Stimulated activated naive CD8-positive, alpha-beta T cell treated with anti-CD3 and anti-CD28 coated beads, Interleukin-15, amount 100 ng/mL, for 72 hours (primary cell): ENCODE data around the gene JMJD1C.

Experiments used
- ATAC-seq: fragments of 150-1000 bp; cut with Tn5 transposase; 2 replicates; pipeline ENCODE4 v1.10.0; 2021; ENCODE audit warnings: mild to moderate bottlenecking, moderate library complexity
- DNase-seq, 2 donors: peaks; one replicate each; pipeline ENCODE4 v3.0.0; 2021 to 2022
- H3K27ac Mint-ChIP-seq, 2 donors: one replicate each; pipeline ENCODE4 v1.8.0; 2022; ENCODE audit warnings: mild to moderate bottlenecking in 2 of 2, mixed read lengths in 2 of 2, moderate library complexity in 2 of 2
- H3K27me3 Mint-ChIP-seq: one replicate; pipeline ENCODE4 v1.8.0; 2022; ENCODE audit warnings: mixed read lengths
- H3K4me1 Mint-ChIP-seq: one replicate; pipeline ENCODE4 v1.8.0; 2022; ENCODE audit warnings: mild to moderate bottlenecking, mixed read lengths
- H3K4me3 Mint-ChIP-seq, 2 donors: one replicate each; pipeline ENCODE4 v1.8.0; 2022; ENCODE audit warnings: mild to moderate bottlenecking in 2 of 2, mixed read lengths in 2 of 2, moderate library complexity in 1 of 2
- H3K9me3 Mint-ChIP-seq, 2 donors: one replicate each; pipeline ENCODE4 v1.8.0; 2022; ENCODE audit warnings: mixed read lengths in 2 of 2

Gene JMJD1C

GRCh38 chr10:63376560-63377304 is 89.0 kb downstream of the JMJD1C start:
- DNase-seq = no peak
- no peaks in the 10 kb centered on the region for H3K27me3 Mint-ChIP-seq
- no peak overlapping the region for H3K4me3 Mint-ChIP-seq
- H3K27ac Mint-ChIP-seq = no peak overlapping the region
- ATAC-seq = no peak
- peaks cover 20% of the 10 kb centered on the region for H3K4me1 Mint-ChIP-seq
- H3K9me3 Mint-ChIP-seq = no peaks in the 10 kb centered on the region

DNA sequence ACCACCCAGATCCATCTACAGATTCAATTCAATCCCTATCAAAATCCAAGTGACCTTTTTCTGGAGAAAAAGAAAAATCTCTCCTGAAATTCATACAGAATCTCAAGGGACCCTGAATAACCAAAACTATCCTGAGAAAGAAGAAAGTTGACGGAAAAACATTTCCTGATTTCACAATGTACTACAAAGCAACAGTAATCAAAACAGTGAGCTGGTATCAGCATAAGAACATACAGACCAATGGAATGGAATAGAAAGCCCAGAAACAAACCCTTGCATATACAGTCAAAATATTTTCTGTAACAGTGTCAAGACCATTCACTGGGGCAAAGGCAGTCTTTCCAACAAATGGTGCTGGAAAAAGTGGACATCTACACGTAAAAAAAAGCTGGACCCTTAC is 89.9 kb downstream of the JMJD1C start:
- DNase-seq = no peak
- H3K27ac Mint-ChIP-seq = no peak overlapping the region
- peaks cover 20% of the 10 kb centered on the region for H3K4me1 Mint-ChIP-seq
- no peak for ATAC-seq
- H3K4me3 Mint-ChIP-seq = no peak overlapping the region
- H3K9me3 Mint-ChIP-seq = no peaks in the 10 kb centered on the region
- no peaks in the 10 kb centered on the region for H3K27me3 Mint-ChIP-seq

- H3K4me1 Mint-ChIP-seq = peaks cover 20% of the 10 kb centered on the region
- ATAC-seq (no peak), DNase-seq (no peak)
- H3K4me3 Mint-ChIP-seq = no peak overlapping the region
- no peak overlapping the region for H3K27ac Mint-ChIP-seq
- no peaks in the 10 kb centered on the region for H3K27me3 Mint-ChIP-seq
- H3K9me3 Mint-ChIP-seq = no peaks in the 10 kb centered on the region
Measured at GRCh38 chr10:63375458-63375857, 90.3 kb downstream of the JMJD1C start.

DNA sequence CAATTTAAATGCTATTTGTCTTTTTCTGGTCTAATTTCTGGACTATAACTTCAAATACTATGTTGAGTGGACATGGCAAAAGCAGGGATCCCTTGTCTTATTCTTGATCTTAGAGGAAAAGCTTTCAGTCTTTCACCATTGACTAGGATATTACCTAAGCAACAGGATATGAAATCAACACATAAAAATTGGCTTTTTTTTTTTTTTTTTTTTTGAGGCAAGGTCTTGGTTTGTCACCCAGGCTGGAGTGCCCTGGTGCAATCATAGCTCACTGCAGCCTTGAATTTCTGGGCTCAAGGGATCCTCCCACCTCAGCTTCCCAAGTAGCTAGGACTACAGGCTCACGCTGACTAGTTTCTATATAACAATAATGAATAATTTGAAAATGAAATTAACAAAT is 90.8 kb downstream of the JMJD1C start:
- no peak for DNase-seq
- no peak for ATAC-seq
- no peak overlapping the region for H3K27ac Mint-ChIP-seq
- no peak overlapping the region for H3K4me3 Mint-ChIP-seq
- no peaks in the 10 kb centered on the region for H3K27me3 Mint-ChIP-seq
- peaks cover 20% of the 10 kb centered on the region for H3K4me1 Mint-ChIP-seq
- H3K9me3 Mint-ChIP-seq = no peaks in the 10 kb centered on the region

- Mint-ChIP-seq H3K27ac (no peak overlapping the region), H3K9me3 (no peaks in the 10 kb centered on the region), H3K4me1 (peaks cover 20% of the 10 kb centered on the region), H3K27me3 (no peaks in the 10 kb centered on the region), H3K4me3 (no peak overlapping the region)
- ATAC-seq (no peak), DNase-seq (no peak)
Measured at GRCh38 chr10:63373176-63373575, 92.6 kb downstream of the JMJD1C start.

- DNase-seq = no peak
- no peak overlapping the region for H3K4me3 Mint-ChIP-seq
- no peak for ATAC-seq
- H3K27me3 Mint-ChIP-seq = no peaks in the 10 kb centered on the region
- H3K4me1 Mint-ChIP-seq = no peaks in the 10 kb centered on the region
- H3K9me3 Mint-ChIP-seq = no peaks in the 10 kb centered on the region
- H3K27ac Mint-ChIP-seq = no peak overlapping the region
Measured at GRCh38 chr10:63369711-63370110, 96.1 kb downstream of the JMJD1C start.

GRCh38 chr10:63368365-63368764 is 97.4 kb downstream of the JMJD1C start:
- Mint-ChIP-seq H3K4me3 (no peak overlapping the region), H3K27me3 (no peaks in the 10 kb centered on the region)

GRCh38 chr10:63366933-63367332 is 98.8 kb downstream of the JMJD1C start:
- Mint-ChIP-seq H3K27ac (no peak overlapping the region), H3K4me1 (no peaks in the 10 kb centered on the region), H3K4me3 (no peak overlapping the region), H3K9me3 (no peaks in the 10 kb centered on the region), H3K27me3 (no peaks in the 10 kb centered on the region)
- DNase-seq (no peak), ATAC-seq (no peak)

More at GRCh38 chr10:63368365-63368764, 97.4 kb downstream of the JMJD1C start:
- Mint-ChIP-seq H3K9me3 (no peaks in the 10 kb centered on the region), H3K4me1 (no peaks in the 10 kb centered on the region), H3K27ac (no peak overlapping the region)
- DNase-seq (no peak), ATAC-seq (no peak)

DNA sequence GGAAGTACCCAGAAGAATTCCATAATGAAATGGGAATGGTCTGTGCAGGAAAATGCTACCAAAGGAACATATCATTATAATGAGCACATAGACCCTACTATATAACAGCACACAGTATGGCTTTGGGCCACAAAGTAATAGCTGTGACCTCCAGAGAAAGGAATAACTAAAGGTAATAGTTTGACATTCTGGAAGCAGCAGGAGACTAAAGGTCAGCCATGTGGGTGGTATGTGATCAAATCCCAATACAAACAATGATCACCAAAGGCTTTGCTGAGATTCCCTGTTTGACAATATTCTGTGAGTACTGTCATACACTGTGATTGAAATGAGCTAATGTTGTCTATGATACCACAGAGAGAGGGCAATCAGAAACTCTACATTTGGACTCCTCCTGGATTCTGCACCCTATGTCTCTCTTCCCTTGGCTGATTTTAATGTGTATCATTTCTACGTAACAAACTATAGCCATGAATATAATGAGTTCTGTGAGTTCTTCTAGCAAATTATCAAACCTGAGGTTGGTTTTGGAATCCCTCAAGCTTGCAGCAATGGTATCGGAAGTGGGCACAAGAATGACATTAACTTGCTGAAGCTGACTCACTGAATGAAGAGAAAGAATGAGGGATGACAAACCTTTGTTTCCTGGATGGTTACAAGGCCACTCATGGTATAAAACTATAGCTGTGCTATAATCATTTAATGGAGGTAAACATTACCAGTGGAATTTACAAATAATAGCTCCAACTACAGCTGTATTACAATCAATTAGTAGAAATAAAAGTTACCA is 99.6 kb downstream of the JMJD1C start:
- Mint-ChIP-seq H3K27ac (no peak overlapping the region), H3K4me3 (no peak overlapping the region), H3K27me3 (no peaks in the 10 kb centered on the region), H3K4me1 (no peaks in the 10 kb centered on the region), H3K9me3 (no peaks in the 10 kb centered on the region)
- no peak for DNase-seq
- ATAC-seq = no peak

- no peaks in the 10 kb centered on the region for H3K27me3 Mint-ChIP-seq
- DNase-seq = no peak
- no peak for ATAC-seq
- H3K4me1 Mint-ChIP-seq = no peaks in the 10 kb centered on the region
- H3K4me3 Mint-ChIP-seq = no peak overlapping the region
- H3K27ac Mint-ChIP-seq = peak overlapping the region in 1 of 2 donors; percentile 1
- no peaks in the 10 kb centered on the region for H3K9me3 Mint-ChIP-seq
Measured at GRCh38 chr10:63364918-63365317, 100.9 kb downstream of the JMJD1C start.

DNA sequence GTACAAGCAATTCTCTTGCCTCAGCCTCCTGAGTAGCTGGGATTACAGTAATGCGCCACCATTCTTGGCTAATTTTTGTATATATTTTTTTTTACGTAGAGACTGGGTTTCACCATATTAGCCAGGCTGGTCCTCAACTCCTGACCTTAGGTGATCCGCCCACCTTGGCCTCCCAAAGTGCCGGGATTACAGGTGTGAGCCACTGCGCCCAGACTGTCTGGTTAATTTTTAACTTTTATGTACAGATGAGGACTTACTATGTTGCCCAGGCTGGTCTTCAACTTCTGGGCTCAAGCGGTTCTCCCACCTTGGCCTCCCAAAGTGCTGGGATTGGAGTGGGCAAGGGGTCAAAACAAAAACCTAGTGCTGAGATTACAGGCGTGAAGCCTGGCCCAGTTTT is 101.8 kb downstream of the JMJD1C start:
- Mint-ChIP-seq H3K27ac (no peak overlapping the region), H3K4me1 (no peaks in the 10 kb centered on the region), H3K27me3 (no peaks in the 10 kb centered on the region), H3K9me3 (no peaks in the 10 kb centered on the region), H3K4me3 (no peak overlapping the region)
- DNase-seq = no peak
- ATAC-seq = no peak

GRCh38 chr10:63355682-63356081 is 110.1 kb downstream of the JMJD1C start:
- DNase-seq (no peak), ATAC-seq (no peak)
- Mint-ChIP-seq H3K9me3 (no peaks in the 10 kb centered on the region), H3K4me3 (no peak overlapping the region), H3K27ac (no peak overlapping the region), H3K4me1 (peaks cover 29% of the 10 kb centered on the region), H3K27me3 (no peaks in the 10 kb centered on the region)

DNA sequence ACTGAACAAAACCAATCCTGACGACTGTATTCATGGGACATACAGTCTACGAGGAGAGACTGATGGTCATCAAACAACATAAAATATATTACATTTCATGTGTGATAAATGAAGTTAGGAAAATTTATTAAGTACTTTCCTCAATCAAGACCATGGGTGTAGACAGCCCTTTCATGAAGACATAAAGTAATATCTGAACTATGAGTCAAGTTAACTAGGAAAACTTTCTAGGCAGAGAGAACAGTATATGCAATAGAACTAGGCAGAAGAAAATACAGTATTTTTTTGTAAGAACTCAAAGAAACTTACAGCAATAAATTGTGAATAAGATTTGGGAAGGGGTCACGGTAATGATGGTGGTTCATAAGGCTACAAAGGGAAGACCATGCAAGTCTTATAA is 112.8 kb downstream of the JMJD1C start:
- peaks cover 29% of the 10 kb centered on the region for H3K4me1 Mint-ChIP-seq
- no peak for DNase-seq

GRCh38 chr10:63348245-63348850 is 117.4 kb downstream of the JMJD1C start:
- Mint-ChIP-seq H3K27ac (no peak overlapping the region), H3K4me3 (no peak overlapping the region), H3K9me3 (no peaks in the 10 kb centered on the region), H3K4me1 (peaks cover 14% of the 10 kb centered on the region), H3K27me3 (no peaks in the 10 kb centered on the region)
- ATAC-seq = no peak
- no peak for DNase-seq

More for the DNA sequence above, 112.8 kb downstream of the JMJD1C start:
- no peaks in the 10 kb centered on the region for H3K9me3 Mint-ChIP-seq
- no peak overlapping the region for H3K27ac Mint-ChIP-seq
- H3K4me3 Mint-ChIP-seq = no peak overlapping the region
- no peak for ATAC-seq
- H3K27me3 Mint-ChIP-seq = no peaks in the 10 kb centered on the region

DNA sequence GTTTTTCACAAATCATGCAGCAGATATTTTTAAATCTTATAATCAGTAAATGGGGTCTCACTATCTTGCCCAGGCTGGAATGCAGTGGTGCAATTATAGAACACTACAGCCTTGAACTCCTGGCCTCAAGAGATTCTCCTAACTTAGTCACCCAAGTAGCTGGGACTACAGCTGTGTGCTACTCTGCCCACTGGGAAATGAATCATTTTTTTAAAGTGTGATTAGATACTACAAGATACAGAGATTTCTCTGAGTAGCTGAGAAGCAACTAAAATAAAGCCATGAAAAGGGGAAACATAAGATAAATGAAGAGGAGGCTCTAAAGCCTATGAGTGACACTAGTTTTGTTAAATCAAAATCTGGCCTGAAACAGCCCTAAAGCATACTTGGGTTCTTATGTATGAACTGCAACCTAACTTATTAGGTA is 119.7 kb downstream of the JMJD1C start:
- no peaks in the 10 kb centered on the region for H3K9me3 Mint-ChIP-seq
- ATAC-seq (no peak), DNase-seq (no peak)
- no peaks in the 10 kb centered on the region for H3K27me3 Mint-ChIP-seq
- H3K4me1 Mint-ChIP-seq = no peaks in the 10 kb centered on the region
- no peak overlapping the region for H3K4me3 Mint-ChIP-seq
- no peak overlapping the region for H3K27ac Mint-ChIP-seq

- Mint-ChIP-seq H3K4me1 (no peaks in the 10 kb centered on the region), H3K27ac (no peak overlapping the region), H3K9me3 (no peaks in the 10 kb centered on the region), H3K27me3 (no peaks in the 10 kb centered on the region), H3K4me3 (no peak overlapping the region)
- ATAC-seq (no peak), DNase-seq (no peak)
Measured at GRCh38 chr10:63344269-63344668, 121.5 kb downstream of the JMJD1C start.
